ENCODE results near the gene RBM19.

RBM19 gene

DNA sequence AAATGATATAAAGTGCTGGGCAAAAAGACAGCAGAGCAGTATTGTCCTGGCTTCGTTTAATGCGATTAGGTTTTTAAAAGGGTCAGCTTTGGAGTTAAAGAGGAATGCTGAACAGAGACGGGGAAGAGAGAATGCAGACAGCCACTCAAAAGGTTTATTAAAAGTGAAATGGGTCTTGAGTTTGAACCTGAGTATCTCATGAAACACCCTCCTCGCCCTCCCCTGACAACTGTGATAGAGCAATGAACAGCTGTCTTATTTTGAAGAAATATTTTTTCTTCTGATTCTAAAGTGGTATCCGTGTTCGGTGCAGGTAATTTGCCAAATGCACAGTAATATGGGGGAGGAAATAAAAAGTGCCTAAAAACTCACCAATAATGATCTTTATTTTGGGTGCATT is 73.6 kb downstream of the RBM19 start:
- TF ChIP-seq, protein P1, sequence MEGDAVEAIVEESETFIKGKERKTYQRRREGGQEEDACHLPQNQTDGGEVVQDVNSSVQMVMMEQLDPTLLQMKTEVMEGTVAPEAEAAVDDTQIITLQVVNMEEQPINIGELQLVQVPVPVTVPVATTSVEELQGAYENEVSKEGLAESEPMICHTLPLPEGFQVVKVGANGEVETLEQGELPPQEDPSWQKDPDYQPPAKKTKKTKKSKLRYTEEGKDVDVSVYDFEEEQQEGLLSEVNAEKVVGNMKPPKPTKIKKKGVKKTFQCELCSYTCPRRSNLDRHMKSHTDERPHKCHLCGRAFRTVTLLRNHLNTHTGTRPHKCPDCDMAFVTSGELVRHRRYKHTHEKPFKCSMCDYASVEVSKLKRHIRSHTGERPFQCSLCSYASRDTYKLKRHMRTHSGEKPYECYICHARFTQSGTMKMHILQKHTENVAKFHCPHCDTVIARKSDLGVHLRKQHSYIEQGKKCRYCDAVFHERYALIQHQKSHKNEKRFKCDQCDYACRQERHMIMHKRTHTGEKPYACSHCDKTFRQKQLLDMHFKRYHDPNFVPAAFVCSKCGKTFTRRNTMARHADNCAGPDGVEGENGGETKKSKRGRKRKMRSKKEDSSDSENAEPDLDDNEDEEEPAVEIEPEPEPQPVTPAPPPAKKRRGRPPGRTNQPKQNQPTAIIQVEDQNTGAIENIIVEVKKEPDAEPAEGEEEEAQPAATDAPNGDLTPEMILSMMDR (conservative IDR thresholded peaks at IDR 0.05), result no peak
- no peak for TF ChIP-seq ZFX (IDR thresholded peaks at IDR 0.05)
- H3K27ac ChIP-seq, result no peak overlapping the region

- H3K27ac ChIP-seq, result no peak overlapping the region
- TF ChIP-seq, protein P1 (conservative IDR thresholded peaks at IDR 0.05), result no peak
- no peak for TF ChIP-seq ZFX (IDR thresholded peaks at IDR 0.05)
Observed at GRCh38 chr12:113891739-113892520, 74.2 kb downstream of the RBM19 start.

DNA sequence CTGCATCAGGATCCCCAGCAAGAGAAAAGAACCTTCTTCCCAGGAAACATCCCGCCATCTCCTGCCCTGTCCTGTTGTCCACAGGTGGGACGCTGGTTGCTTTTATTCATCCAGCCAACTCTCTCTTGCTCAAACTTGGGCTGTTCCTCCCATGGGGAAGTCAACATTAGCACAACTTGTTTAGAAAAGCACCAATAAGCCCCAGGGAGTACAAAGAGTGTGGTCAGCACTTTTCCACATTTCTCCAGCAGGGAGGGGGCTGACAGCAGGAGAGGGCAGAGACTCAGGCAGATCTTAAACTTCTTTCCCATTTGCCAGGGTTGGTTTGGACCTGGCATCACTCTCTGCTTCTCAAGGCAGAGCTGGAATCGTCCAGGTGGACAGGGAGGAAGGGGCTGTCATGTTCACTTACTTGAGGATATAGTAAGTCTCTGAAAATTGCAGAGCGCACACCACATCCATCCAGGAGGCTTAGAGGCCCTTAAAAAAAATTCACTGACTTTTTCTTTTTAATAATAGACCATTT is 74.9 kb downstream of the RBM19 start:
- TF ChIP-seq, protein P1 (conservative IDR thresholded peaks at IDR 0.05), result no peak
- TF ChIP-seq ZFX (IDR thresholded peaks at IDR 0.05), result no peak
- H3K27ac ChIP-seq, result no peak overlapping the region

DNA sequence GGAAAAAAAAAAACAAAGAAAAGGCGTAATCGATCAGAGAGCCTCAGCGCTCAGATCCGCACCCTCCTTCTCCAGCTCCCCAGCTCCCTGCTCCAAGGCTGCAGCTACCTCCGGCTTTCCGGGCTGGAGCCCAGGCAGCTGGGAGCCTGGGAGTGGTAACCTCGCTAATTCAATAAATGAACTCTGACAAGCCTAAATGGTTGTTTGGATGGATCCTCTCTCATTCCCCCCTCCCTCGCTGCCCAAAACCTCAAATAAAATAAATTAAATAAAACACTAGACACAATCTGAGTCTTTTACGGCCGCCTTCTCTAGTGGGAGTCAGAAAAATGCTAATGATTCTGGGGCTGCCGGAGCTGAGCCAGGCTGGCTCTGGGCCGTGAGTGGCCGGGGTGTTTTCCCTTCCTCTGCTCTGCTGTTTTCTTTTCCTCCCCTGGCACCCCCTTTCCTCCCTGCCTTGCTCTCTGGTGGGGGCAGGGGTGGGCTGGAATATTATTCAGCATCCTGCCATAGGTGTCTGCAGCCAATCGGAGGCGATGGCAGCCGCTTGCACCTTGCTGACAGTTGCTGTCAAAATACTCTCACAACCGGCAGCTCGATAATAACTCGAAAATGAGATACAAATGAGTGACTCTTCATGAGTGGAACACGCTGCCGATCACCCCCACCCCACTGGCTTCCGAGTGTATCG is 76.1 kb downstream of the RBM19 start:
- no peak for TF ChIP-seq ZFX (IDR thresholded peaks at IDR 0.05)
- TF ChIP-seq, protein P1 (conservative IDR thresholded peaks at IDR 0.05), result no peak
- no peak overlapping the region for H3K27ac ChIP-seq

DNA sequence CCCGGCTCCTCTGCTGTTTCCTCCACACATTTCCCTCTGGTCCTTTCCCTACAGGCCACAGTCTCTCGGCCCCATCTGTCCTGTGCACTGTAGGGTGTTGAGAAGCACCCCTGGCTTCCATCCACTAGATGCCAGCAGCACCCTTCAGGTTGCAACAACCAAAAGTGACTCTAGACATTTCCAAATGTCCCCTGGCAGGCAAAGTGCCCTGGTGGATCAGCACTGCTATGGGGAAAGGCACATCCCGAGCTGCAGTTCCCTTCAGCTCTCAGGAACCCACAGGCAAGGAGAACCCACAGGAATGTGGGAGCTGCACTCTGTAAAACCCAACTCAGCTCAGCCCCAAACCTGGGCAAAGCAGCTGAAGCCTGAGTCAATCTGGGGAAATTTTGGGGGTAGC is 77.0 kb downstream of the RBM19 start:
- TF ChIP-seq ZFX (IDR thresholded peaks at IDR 0.05), result no peak
- TF ChIP-seq, protein P1 (conservative IDR thresholded peaks at IDR 0.05), result no peak
- H3K27ac ChIP-seq, result no peak overlapping the region

DNA sequence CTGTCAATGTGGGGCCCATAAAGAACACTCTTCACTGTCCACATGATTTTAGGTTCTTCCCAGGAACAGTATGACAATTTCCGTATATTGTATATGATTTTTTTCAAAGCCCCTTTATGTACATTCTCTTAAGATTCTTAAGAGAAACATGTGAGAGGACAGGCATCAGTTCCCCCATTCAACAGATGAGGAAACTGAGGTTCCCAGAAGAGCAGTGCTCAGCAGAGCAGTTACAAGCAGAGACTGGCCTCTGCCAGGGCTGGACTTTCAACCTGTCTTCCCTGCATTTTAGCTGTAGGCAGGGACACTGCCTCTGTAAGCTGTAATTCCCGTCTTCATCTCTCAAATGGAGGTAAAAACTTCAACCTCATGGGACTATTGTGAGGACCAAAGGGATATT is 77.7 kb downstream of the RBM19 start:
- no peak overlapping the region for H3K27ac ChIP-seq
- TF ChIP-seq, protein P1 (conservative IDR thresholded peaks at IDR 0.05), result no peak
- TF ChIP-seq ZFX (IDR thresholded peaks at IDR 0.05), result no peak

- no peak overlapping the region for H3K27ac ChIP-seq
- no peak for TF ChIP-seq ZFX (IDR thresholded peaks at IDR 0.05)
- TF ChIP-seq, protein P1 (conservative IDR thresholded peaks at IDR 0.05), result no peak
Observed at GRCh38 chr12:113887906-113888305, 78.2 kb downstream of the RBM19 start.
